Upper lobe of right lung (tissue), 1 donor: ENCODE results near the gene CYP4F22. TPM values are rescaled to one million over a fixed set of nuclear protein-coding genes. Genes with fewer than 3 reads are reported as not detected.
"Not testable (repeated sequence)": the region's sequence is repeated elsewhere in the genome, so short reads cannot be mapped to it uniquely, and the experiment has no call there.

Source experiments
- ATAC-seq: fragments of 200-7000 bp; cut with Tn5 transposase; one replicate; pipeline ENCODE4 v1.9.1; 2020; ENCODE audit warnings: mild to moderate bottlenecking, moderate library complexity
- DNase-seq: peaks from one replicate; pipeline ENCODE4 v3.0.0-alpha.2; 2020
- H3K27ac ChIP-seq: fragments of 200-600 bp; one replicate; pipeline ENCODE4 v1.8.0; 2022
- H3K27me3 ChIP-seq: fragments of 200-600 bp; one replicate; pipeline ENCODE4 v1.8.0; 2022; ENCODE audit warnings: mild to moderate bottlenecking
- H3K36me3 ChIP-seq: fragments of 200-600 bp; one replicate; pipeline ENCODE4 v1.8.0; 2022
- H3K4me1 ChIP-seq: fragments of 200-600 bp; one replicate; pipeline ENCODE4 v1.8.0; 2022
- H3K4me3 ChIP-seq: fragments of 200-600 bp; one replicate; pipeline ENCODE4 v1.8.0; 2022; ENCODE audit warnings: mild to moderate bottlenecking
- H3K9me3 ChIP-seq: fragments of 200-600 bp; one replicate; pipeline ENCODE4 v1.8.0; 2022
- intact Hi-C: fragments of 100-400 bp; cut with DNase I; formaldehyde crosslinking; loops from one replicate; pipeline ENCODE4 v1.11.0; 2022
- total RNA-seq: library from RNA; stranded (reverse); fragmentation: NEBNext Ultra II Directional; extraction: Animal tissue kit (Norgen Biotek cat#: 25700); gene quantifications from one replicate; pipeline ENCODE4 v1.2.1, GENCODE V29; 2021
- TF ChIP-seq, protein P1 (sequence below): fragments of 200-600 bp; IDR thresholded peaks from one replicate; pipeline ENCODE4 v1.8.0; 2022; ENCODE audit warnings: antibody characterized with exemption
- donor health status: DM: no; HTN: yes; CAD: no; lungs with severe emphysema.

CYP4F22 gene
- total RNA-seq, 1 donor from 2014 or later = not detected

GRCh38 chr19:15502264-15502663 is 6.1 kb upstream of the CYP4F22 start:
- no peak overlapping the region for H3K4me3 ChIP-seq
- no peaks in the 10 kb centered on the region for H3K4me1 ChIP-seq
- intact Hi-C loops = no loop called here
- DNase-seq = no peak
- H3K27me3 ChIP-seq = peaks cover 14% of the 10 kb centered on the region
- H3K27ac ChIP-seq = no peak overlapping the region
- TF ChIP-seq, protein P1, sequence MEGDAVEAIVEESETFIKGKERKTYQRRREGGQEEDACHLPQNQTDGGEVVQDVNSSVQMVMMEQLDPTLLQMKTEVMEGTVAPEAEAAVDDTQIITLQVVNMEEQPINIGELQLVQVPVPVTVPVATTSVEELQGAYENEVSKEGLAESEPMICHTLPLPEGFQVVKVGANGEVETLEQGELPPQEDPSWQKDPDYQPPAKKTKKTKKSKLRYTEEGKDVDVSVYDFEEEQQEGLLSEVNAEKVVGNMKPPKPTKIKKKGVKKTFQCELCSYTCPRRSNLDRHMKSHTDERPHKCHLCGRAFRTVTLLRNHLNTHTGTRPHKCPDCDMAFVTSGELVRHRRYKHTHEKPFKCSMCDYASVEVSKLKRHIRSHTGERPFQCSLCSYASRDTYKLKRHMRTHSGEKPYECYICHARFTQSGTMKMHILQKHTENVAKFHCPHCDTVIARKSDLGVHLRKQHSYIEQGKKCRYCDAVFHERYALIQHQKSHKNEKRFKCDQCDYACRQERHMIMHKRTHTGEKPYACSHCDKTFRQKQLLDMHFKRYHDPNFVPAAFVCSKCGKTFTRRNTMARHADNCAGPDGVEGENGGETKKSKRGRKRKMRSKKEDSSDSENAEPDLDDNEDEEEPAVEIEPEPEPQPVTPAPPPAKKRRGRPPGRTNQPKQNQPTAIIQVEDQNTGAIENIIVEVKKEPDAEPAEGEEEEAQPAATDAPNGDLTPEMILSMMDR = no peak
- H3K9me3 ChIP-seq = no peaks in the 10 kb centered on the region
- H3K36me3 ChIP-seq = no peaks in the 10 kb centered on the region
- ATAC-seq = no peak

DNA sequence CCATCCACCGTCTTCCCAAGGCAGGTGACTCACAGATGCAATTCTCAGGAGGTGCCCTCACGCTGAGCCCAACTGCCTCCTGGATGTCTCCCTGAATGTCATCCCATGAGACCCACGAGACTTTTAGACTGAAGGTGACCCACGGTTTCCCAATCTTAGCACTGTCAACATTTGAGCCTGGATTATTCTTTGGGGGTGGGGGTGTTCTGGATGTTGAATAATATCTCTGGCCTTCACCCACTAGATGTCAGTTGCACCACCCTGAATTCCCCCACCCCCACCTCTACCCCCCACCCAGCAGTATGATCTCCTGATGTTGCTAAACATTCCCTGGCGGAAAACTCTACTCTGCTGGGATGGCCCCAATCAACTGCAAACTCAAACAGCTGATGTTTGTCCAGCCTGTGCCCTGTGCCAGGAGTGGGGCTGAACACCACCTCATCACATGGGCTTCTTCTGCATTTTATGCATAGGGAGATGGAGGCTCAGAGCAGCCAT is 2.2 kb upstream of the CYP4F22 start:
- ATAC-seq (no peak), DNase-seq (no peak)
- Histone ChIP-seq H3K4me1 (no peaks in the 10 kb centered on the region), H3K27me3 (peaks cover 39% of the 10 kb centered on the region), H3K4me3 (no peak overlapping the region), H3K27ac (no peak overlapping the region), H3K9me3 (no peaks in the 10 kb centered on the region), H3K36me3 (no peaks in the 10 kb centered on the region)
- TF ChIP-seq, protein P1 = no peak
- intact Hi-C loops = no loop called here

- no peak overlapping the region for H3K4me3 ChIP-seq
- H3K27ac ChIP-seq = no peak overlapping the region
- intact Hi-C loops = no loop called here
- no peaks in the 10 kb centered on the region for H3K4me1 ChIP-seq
- ATAC-seq (no peak), DNase-seq (no peak)
- peaks cover 48% of the 10 kb centered on the region for H3K27me3 ChIP-seq
- no peaks in the 10 kb centered on the region for H3K36me3 ChIP-seq
- H3K9me3 ChIP-seq = no peaks in the 10 kb centered on the region
- TF ChIP-seq, protein P1 = no peak
Measured at GRCh38 chr19:15507068-15508034, 974 bp upstream of the CYP4F22 start.

- H3K27ac ChIP-seq = no peak overlapping the region
- no peaks in the 10 kb centered on the region for H3K9me3 ChIP-seq
- no peaks in the 10 kb centered on the region for H3K36me3 ChIP-seq
- no peak overlapping the region for H3K4me3 ChIP-seq
- TF ChIP-seq, protein P1 = no peak
- ATAC-seq (no peak), DNase-seq (no peak)
- H3K27me3 ChIP-seq = peaks cover 42% of the 10 kb centered on the region
- H3K4me1 ChIP-seq = no peaks in the 10 kb centered on the region
- intact Hi-C loops = no loop called here
Measured at GRCh38 chr19:15511671-15512424, 3.5 kb downstream of the CYP4F22 start.

DNA sequence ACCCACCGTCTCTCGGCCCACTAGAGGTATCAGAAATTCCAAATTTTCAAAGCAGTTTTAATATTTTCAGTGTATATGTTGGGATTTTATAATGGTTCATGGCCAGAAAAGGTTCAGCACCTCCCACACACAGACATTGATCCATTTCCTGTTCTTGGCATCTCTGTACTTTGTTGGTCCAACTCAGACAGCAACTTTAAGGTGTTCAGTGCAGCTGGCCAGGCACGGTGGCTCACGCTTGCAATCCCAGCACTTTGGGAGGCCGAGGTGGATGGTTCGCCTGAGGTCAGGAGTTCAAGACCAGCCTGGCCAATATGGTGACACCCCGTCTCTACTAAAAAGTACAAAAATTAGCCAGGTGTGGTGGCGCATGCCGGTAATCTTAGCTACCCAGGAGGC is 6.9 kb downstream of the CYP4F22 start:
- DNase-seq, H3K4me3 ChIP-seq, ATAC-seq, H3K9me3 ChIP-seq, H3K4me1 ChIP-seq, intact Hi-C loops, H3K36me3 ChIP-seq: not testable (repeated sequence)
- peak overlapping the region; percentile 65 for H3K27ac ChIP-seq
- peaks cover 13% of the 10 kb centered on the region for H3K27me3 ChIP-seq

GRCh38 chr19:15516363-15516762 is 8.0 kb downstream of the CYP4F22 start:
- intact Hi-C loops = no loop called here
- TF ChIP-seq, protein P1 = no peak
- DNase-seq = no peak

More at GRCh38 chr19:15516363-15516762, 8.0 kb downstream of the CYP4F22 start:
- H3K27ac ChIP-seq = no peak overlapping the region
- peaks cover 7% of the 10 kb centered on the region for H3K27me3 ChIP-seq
- no peak for ATAC-seq
- H3K4me3 ChIP-seq = no peak overlapping the region
- no peaks in the 10 kb centered on the region for H3K36me3 ChIP-seq
- no peaks in the 10 kb centered on the region for H3K9me3 ChIP-seq
- no peaks in the 10 kb centered on the region for H3K4me1 ChIP-seq
